Measurements from ENCODE around the gene HVCN1.

Gene HVCN1

GRCh38 chr12:110679201-110679600 lies 9.7 kb downstream of the HVCN1 start:
- no peaks in the 10 kb centered on the region for H3K9me2 ChIP-seq (ENCODE audit: low read depth, low read length)
- H3K36me3 ChIP-seq (ENCODE audit: insufficient read depth, low read length): peaks cover 24% of the 10 kb centered on the region
- H3K27ac ChIP-seq (ENCODE audit: low read depth, low read length, poor library complexity, severe bottlenecking): peak overlapping the region; percentile 93
- peak overlapping the region; percentile 36 for H3K4me2 ChIP-seq (ENCODE audit: low read length)
- H3K4me1 ChIP-seq (ENCODE audit: insufficient read depth, low read length, severe bottlenecking): peaks cover 52% of the 10 kb centered on the region
- no peaks in the 10 kb centered on the region for H3K79me2 ChIP-seq (ENCODE audit: insufficient read depth, low read length)
- no peaks in the 10 kb centered on the region for H3K9me3 ChIP-seq (ENCODE audit: low read length)
- TF ChIP-seq EZH2 (IDR thresholded peaks at IDR 0.05; ENCODE audit: borderline replicate concordance, low read length): no peak
- TF ChIP-seq CTCF (IDR thresholded peaks at IDR 0.05; ENCODE audit: low read length): no peak
- no peaks in the 10 kb centered on the region; the same call in 1 of the 2 replicates for H3F3A ChIP-seq (ENCODE audit: insufficient read depth, low read length)
- no peak overlapping the region for H3K9ac ChIP-seq (ENCODE audit: low read length)
- no peak overlapping the region for H3K4me3 ChIP-seq (ENCODE audit: low read depth, low read length, poor library complexity, severe bottlenecking)
- H4K20me1 ChIP-seq (ENCODE audit: insufficient read depth, low read length): no peaks in the 10 kb centered on the region
- H3K27me3 ChIP-seq (ENCODE audit: insufficient read depth, low read length): no peaks in the 10 kb centered on the region
- no peak overlapping the region for H2AFZ ChIP-seq (ENCODE audit: low read length)

- Histone ChIP-seq H3K36me3 (ENCODE audit: insufficient read depth, low read length) (peaks cover 19% of the 10 kb centered on the region; the same call in 1 of the 2 replicates), H3K9ac (ENCODE audit: low read length) (peak overlapping the region; percentile 42), H2AFZ (ENCODE audit: low read length) (no peak overlapping the region), H3K4me3 (ENCODE audit: low read depth, low read length, poor library complexity, severe bottlenecking) (peak overlapping the region; percentile 10), H3K27me3 (ENCODE audit: insufficient read depth, low read length) (no peaks in the 10 kb centered on the region), H3K9me2 (ENCODE audit: low read depth, low read length) (no peaks in the 10 kb centered on the region), H3K27ac (ENCODE audit: low read depth, low read length, poor library complexity, severe bottlenecking) (peak overlapping the region; percentile 93), H3K79me2 (ENCODE audit: insufficient read depth, low read length) (no peaks in the 10 kb centered on the region), H3K4me1 (ENCODE audit: insufficient read depth, low read length, severe bottlenecking) (peaks cover 59% of the 10 kb centered on the region), H3K4me2 (ENCODE audit: low read length) (peak overlapping the region; percentile 46), H3F3A (ENCODE audit: insufficient read depth, low read length) (no peaks in the 10 kb centered on the region; the same call in 1 of the 2 replicates), H4K20me1 (ENCODE audit: insufficient read depth, low read length) (no peaks in the 10 kb centered on the region), H3K9me3 (ENCODE audit: low read length) (no peaks in the 10 kb centered on the region)
- TF ChIP-seq CTCF (IDR thresholded peaks at IDR 0.05; ENCODE audit: low read length): no peak
- TF ChIP-seq EZH2 (IDR thresholded peaks at IDR 0.05; ENCODE audit: borderline replicate concordance, low read length): no peak
These were observed 10.9 kb downstream of the HVCN1 start for GRCh38 chr12:110677982-110678381.

- peak overlapping the region; percentile 10 for H3K4me3 ChIP-seq (ENCODE audit: low read depth, low read length, poor library complexity, severe bottlenecking)
- H3K9ac ChIP-seq (ENCODE audit: low read length): peak overlapping the region; percentile 42
These were observed 11.6 kb downstream of the HVCN1 start for GRCh38 chr12:110677206-110677911.

More at GRCh38 chr12:110677206-110677911, 11.6 kb downstream of the HVCN1 start:
- Histone ChIP-seq H3F3A (ENCODE audit: insufficient read depth, low read length) (no peaks in the 10 kb centered on the region; the same call in 1 of the 2 replicates), H3K4me2 (ENCODE audit: low read length) (peak overlapping the region; percentile 46), H3K27me3 (ENCODE audit: insufficient read depth, low read length) (no peaks in the 10 kb centered on the region), H3K79me2 (ENCODE audit: insufficient read depth, low read length) (no peaks in the 10 kb centered on the region), H3K27ac (ENCODE audit: low read depth, low read length, poor library complexity, severe bottlenecking) (peak overlapping the region; percentile 93), H3K9me3 (ENCODE audit: low read length) (no peaks in the 10 kb centered on the region), H3K4me1 (ENCODE audit: insufficient read depth, low read length, severe bottlenecking) (peaks cover 64% of the 10 kb centered on the region), H4K20me1 (ENCODE audit: insufficient read depth, low read length) (no peaks in the 10 kb centered on the region), H3K9me2 (ENCODE audit: low read depth, low read length) (no peaks in the 10 kb centered on the region), H2AFZ (ENCODE audit: low read length) (no peak overlapping the region), H3K36me3 (ENCODE audit: insufficient read depth, low read length) (peaks cover 14% of the 10 kb centered on the region; the same call in 1 of the 2 replicates)
- TF ChIP-seq EZH2 (IDR thresholded peaks at IDR 0.05; ENCODE audit: borderline replicate concordance, low read length) (no peak), CTCF (IDR thresholded peaks at IDR 0.05; ENCODE audit: low read length) (no peak)
